Measurements from ENCODE around the gene BCL3. TPM values are rescaled to one million over a fixed set of nuclear protein-coding genes. Genes with fewer than 3 reads are reported as not detected.
A peak's percentile ranks its signal among the peaks of the same experiment; 100 is the strongest.

Gene BCL3
- total and polyA plus RNA-seq, 7 donors = 5.7 to 36.4 (median 13.3) TPM

DNA sequence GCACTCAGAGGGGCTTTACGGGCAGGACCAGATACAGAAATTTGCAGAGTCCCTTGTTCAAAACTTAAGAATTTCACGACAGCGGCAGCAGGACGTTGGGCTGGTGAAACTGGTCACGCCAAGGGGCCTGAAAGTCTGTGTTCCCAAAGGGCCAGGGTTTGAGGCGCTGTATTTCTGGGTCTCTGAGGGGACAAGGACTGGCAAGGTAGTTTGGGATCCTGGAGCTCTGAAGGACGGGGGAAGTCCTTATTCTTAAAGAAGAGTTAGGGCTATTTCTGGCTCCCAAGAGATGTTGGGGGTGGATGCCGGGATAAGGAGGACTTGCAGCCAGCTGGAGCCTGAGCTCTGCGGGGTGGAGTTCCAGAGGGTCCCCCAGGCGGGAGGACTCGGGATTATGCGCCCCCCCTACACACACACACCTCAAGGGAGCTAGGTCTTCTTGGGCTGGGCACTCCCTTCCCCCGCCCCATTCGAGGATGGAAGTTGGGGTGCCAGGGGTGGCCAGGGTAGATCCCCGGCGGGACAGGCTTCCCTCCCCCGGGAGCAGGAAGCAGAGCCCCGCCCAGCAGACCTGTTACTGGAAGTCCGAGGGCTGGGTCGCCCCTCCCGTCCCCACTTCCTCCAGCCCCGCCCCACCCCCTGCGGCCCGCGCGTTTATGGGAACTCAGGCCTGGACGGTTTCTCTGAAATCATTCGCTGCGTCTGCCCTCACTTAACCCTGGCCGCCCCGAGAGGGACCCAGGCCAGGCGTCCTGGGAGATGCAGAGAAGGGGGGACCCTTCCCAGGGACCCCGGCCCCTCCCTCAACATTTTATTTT, 5.6 kb downstream of the BCL3 start:
- H3K27me3 ChIP-seq (ENCODE audit: insufficient read depth in 3 of 3, low read length in 2 of 3) = no peaks in the 10 kb centered on the region
- H3K36me3 ChIP-seq (ENCODE audit: insufficient read depth in 1 of 2, low read depth in 1 of 2) = peaks cover 3 to 70% of the 10 kb centered on the region in 2 donors
- peak overlapping the region; percentile 95 for H3K27ac ChIP-seq
- peak; percentile 95 to 96 for DNase-seq
- no peaks in the 10 kb centered on the region for H3K9me3 ChIP-seq
- ATAC-seq = peak; percentile 73 to 84 (median 79)
- peak overlapping the region; percentile 97 for H3K4me3 ChIP-seq
- H3K4me1 ChIP-seq = peaks cover 60% of the 10 kb centered on the region
- intact Hi-C loops (cut with DNase I) = no loop called here
- WGBS, 3 donors = 1 to 3% (median 2%) methylated on average over 26 to 33 of the region's 33 CpGs
- no peak for TF ChIP-seq CTCF (IDR thresholded peaks at IDR 0.05)

GRCh38 chr19:44754750-44755080, 6.2 kb downstream of the BCL3 start:
- H3K27me3 ChIP-seq (ENCODE audit: insufficient read depth in 3 of 3, low read length in 2 of 3) = no peaks in the 10 kb centered on the region
- peaks cover 3 to 73% of the 10 kb centered on the region in 2 donors for H3K36me3 ChIP-seq (ENCODE audit: insufficient read depth in 1 of 2, low read depth in 1 of 2)
- 22 to 36% (median 28%) methylated on average over 11 of the region's 11 CpGs for WGBS, 3 donors
- no peaks in the 10 kb centered on the region for H3K9me3 ChIP-seq
- intact Hi-C loops (cut with DNase I) = no loop called here
- DNase-seq = no peak
- TF ChIP-seq CTCF (IDR thresholded peaks at IDR 0.05) = no peak
- H3K4me1 ChIP-seq = peaks cover 60% of the 10 kb centered on the region
- H3K27ac ChIP-seq = peak overlapping the region; percentile 95
- H3K4me3 ChIP-seq = peak overlapping the region; percentile 97
- no peak for ATAC-seq

- H3K27me3 ChIP-seq (ENCODE audit: insufficient read depth in 3 of 3, low read length in 2 of 3) = no peaks in the 10 kb centered on the region
- ATAC-seq (no peak), DNase-seq (no peak)
- H3K4me1 ChIP-seq = peaks cover 60% of the 10 kb centered on the region
- intact Hi-C loops (cut with DNase I) = no loop called here
- peak overlapping the region; percentile 97 for H3K4me3 ChIP-seq
- peak overlapping the region; percentile 95 for H3K27ac ChIP-seq
- no peaks in the 10 kb centered on the region for H3K9me3 ChIP-seq
- 42 to 64% (median 52%) methylated on average over 4 of the region's 4 CpGs for WGBS, 3 donors
- H3K36me3 ChIP-seq (ENCODE audit: insufficient read depth in 1 of 2, low read depth in 1 of 2) = peaks cover 3 to 73% of the 10 kb centered on the region in 2 donors
- TF ChIP-seq CTCF (IDR thresholded peaks at IDR 0.05) = no peak
These were observed 6.7 kb downstream of the BCL3 start for GRCh38 chr19:44755219-44755618.

DNA sequence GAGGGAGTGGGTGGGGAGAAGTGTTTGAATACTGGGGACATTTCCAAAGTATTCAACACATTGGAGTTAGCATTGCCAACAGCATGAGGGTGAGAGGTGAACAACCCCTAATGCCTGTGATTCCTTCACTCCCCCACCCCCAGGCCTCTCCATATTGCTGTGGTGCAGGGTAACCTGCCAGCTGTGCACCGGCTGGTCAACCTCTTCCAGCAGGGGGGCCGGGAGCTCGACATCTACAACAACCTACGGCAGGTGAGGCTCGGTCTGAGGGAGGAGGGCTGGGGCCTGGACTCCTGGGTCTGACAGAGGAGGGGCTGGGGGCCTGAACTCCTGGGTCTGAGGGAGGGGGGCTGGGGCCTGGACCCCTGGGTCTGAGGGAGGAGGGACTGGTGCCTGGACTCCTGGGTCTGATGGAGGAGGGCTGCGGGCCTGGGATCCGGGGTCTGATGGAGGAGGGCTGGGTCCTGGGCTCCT, 7.6 kb downstream of the BCL3 start:
- intact Hi-C loops (cut with DNase I) = no loop called here
- ATAC-seq (no peak), DNase-seq (no peak)
- Histone ChIP-seq H3K9me3 (no peaks in the 10 kb centered on the region), H3K4me3 (peak overlapping the region; percentile 97), H3K27ac (peak overlapping the region; percentile 95), H3K27me3 (ENCODE audit: insufficient read depth in 3 of 3, low read length in 2 of 3) (no peaks in the 10 kb centered on the region), H3K4me1 (peaks cover 53% of the 10 kb centered on the region), H3K36me3 (ENCODE audit: insufficient read depth in 1 of 2, low read depth in 1 of 2) (peaks cover 3 to 71% of the 10 kb centered on the region in 2 donors)
- WGBS, 3 donors = 73 to 91% (median 81%) methylated on average over 7 of the region's 7 CpGs
- TF ChIP-seq CTCF (IDR thresholded peaks at IDR 0.05) = no peak
